PC-9 (cell line): ENCODE results near the gene ASB10.
A peak's percentile ranks its signal among the peaks of the same experiment; 100 is the strongest.

ENCODE experiments used
- EZH2 ChIP-seq: fragments of 200-600 bp; sonication (generic); IDR thresholded peaks from 2 replicates; pipeline ENCODE4 v1.8.0; 2017; ENCODE audit warnings: antibody characterized with exemption, low read depth
- TF ChIP-seq, protein P1 (sequence below): fragments of 200-600 bp; sonication (generic); conservative IDR thresholded peaks from 2 replicates; pipeline ENCODE4 v1.6.1; 2017; ENCODE audit warnings: mixed run types, antibody characterized with exemption, mild to moderate bottlenecking, moderate library complexity

DNA sequence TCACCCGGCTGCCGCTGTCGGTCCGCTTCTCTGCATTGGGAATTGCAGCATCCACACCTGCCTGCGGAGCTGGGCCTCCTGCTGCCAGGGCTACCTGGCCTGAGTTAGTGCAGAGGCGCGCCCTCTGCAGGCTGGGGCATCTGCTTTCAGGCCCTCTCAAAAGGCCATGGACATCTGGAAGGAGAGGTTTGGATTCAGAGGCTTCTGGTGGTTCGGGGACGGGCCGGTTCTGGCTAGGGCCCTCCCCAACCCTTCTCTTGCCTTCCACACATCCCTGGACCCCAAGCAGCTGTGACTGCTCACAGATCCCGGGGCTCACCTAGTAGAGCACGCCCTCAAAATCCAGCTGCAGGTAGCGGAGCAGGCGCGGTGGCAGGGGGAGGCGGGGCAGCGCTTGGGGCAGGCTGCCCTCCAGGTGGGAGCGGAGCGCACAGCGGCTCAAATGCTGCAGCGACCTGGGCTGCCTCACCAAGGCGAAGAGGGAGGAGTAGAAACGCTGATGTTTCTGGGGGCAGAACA, 11.2 kb downstream of the ASB10 start:
- TF ChIP-seq, protein P1, sequence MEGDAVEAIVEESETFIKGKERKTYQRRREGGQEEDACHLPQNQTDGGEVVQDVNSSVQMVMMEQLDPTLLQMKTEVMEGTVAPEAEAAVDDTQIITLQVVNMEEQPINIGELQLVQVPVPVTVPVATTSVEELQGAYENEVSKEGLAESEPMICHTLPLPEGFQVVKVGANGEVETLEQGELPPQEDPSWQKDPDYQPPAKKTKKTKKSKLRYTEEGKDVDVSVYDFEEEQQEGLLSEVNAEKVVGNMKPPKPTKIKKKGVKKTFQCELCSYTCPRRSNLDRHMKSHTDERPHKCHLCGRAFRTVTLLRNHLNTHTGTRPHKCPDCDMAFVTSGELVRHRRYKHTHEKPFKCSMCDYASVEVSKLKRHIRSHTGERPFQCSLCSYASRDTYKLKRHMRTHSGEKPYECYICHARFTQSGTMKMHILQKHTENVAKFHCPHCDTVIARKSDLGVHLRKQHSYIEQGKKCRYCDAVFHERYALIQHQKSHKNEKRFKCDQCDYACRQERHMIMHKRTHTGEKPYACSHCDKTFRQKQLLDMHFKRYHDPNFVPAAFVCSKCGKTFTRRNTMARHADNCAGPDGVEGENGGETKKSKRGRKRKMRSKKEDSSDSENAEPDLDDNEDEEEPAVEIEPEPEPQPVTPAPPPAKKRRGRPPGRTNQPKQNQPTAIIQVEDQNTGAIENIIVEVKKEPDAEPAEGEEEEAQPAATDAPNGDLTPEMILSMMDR, result peak; percentile 45
- no peak for TF ChIP-seq EZH2
